ENCODE data around the gene AMBP.

DNA sequence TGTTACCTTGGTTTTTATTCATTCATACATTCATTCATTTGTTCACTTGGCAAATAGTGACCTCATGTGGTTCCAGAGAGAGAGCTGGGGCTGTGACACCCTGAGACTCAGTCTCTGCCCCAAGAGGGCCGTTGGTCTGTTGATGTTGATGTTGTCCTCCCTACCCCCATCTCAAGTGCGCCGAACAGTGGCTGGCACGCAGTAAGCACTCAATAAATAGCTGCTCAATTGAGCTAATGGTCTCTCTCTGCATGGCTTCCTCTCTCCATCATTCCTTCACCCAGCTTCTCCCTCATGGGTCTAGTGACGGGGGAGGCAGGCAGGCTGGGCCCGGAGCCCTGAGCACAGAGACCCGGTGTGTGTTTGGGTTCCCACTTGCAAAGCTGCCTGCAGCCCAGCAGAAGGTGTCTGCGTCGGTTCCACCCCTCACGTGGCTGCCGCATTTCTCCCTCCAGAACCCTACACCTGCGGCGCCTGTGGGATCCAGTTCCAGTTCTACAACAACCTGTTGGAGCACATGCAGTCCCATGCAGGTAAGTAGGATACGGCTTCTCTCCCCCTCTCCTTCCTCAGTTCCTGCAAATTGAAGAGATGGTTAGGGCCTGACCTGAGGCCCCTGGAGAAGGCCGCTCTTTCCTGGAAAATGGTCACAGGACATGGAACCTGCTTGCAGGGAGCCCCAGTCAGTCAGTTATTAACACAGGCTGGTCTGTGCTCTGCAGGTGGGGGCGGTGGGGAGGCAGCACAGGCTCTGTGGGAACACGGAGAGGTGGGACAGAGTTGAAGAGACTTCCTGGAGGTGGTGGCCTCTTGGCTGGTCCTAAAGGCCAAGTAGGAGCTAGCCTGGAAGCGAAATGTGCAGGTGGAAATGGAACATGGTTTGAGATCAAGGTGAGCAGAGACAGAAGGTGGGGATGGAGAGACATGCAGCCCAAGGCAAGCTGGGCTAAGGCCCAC is 42.0 kb downstream of the AMBP start:
- TF ChIP-seq POLR2AphosphoS5 (IDR thresholded peaks at IDR 0.05; ENCODE audit: low read depth, low read length) (no peak), TAF1 (IDR thresholded peaks at IDR 0.05; ENCODE audit: borderline replicate concordance, insufficient read depth, low read length) (no peak), FOXP2 (optimal IDR thresholded peaks at IDR 0.05; ENCODE audit: borderline replicate concordance, extremely low read depth, extremely low read length, insufficient read depth) (no peak), SIN3A (IDR thresholded peaks at IDR 0.05; ENCODE audit: borderline replicate concordance, insufficient read depth, low read length) (no peak)
- TF ChIP-seq, protein P1, sequence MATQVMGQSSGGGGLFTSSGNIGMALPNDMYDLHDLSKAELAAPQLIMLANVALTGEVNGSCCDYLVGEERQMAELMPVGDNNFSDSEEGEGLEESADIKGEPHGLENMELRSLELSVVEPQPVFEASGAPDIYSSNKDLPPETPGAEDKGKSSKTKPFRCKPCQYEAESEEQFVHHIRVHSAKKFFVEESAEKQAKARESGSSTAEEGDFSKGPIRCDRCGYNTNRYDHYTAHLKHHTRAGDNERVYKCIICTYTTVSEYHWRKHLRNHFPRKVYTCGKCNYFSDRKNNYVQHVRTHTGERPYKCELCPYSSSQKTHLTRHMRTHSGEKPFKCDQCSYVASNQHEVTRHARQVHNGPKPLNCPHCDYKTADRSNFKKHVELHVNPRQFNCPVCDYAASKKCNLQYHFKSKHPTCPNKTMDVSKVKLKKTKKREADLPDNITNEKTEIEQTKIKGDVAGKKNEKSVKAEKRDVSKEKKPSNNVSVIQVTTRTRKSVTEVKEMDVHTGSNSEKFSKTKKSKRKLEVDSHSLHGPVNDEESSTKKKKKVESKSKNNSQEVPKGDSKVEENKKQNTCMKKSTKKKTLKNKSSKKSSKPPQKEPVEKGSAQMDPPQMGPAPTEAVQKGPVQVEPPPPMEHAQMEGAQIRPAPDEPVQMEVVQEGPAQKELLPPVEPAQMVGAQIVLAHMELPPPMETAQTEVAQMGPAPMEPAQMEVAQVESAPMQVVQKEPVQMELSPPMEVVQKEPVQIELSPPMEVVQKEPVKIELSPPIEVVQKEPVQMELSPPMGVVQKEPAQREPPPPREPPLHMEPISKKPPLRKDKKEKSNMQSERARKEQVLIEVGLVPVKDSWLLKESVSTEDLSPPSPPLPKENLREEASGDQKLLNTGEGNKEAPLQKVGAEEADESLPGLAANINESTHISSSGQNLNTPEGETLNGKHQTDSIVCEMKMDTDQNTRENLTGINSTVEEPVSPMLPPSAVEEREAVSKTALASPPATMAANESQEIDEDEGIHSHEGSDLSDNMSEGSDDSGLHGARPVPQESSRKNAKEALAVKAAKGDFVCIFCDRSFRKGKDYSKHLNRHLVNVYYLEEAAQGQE (IDR thresholded peaks at IDR 0.05; ENCODE audit: insufficient read depth in 1 of 2, low read depth in 2 of 2, low read length in 2 of 2), result no peak

All from PFSK-1 (cell line).